GM21367 (cell line): Measurements from ENCODE around the gene AOPEP.
"Not testable (repeated sequence)": the region's sequence is repeated elsewhere in the genome, so short reads cannot be mapped to it uniquely, and the experiment has no call there.

Experiments
- ATAC-seq: cut with Tn5 transposase; IDR thresholded peaks from one replicate; pipeline ENCODE4 v1.9.1; 2021; ENCODE audit not compliant: unreplicated experiment

The AOPEP gene

DNA sequence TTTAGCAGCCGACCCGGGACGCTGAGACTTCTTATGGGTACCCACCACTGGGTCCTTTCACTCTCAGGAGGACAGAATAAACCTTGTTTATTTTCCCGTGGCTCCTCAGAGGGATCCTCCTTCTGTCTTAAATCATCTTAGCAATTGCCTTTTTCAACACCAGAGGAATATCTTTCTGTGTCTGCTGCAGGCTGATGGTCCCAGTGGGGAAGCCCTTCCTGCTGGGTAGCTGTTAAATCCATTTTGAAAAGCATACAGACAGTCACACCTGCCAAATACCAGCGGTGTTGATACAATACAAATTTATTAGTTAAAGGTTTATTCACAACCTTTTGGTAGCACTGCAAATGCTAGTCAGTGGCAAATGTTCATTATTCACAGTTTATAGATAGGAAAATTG is 222.9 kb downstream of the AOPEP start:
- ATAC-seq = no peak

DNA sequence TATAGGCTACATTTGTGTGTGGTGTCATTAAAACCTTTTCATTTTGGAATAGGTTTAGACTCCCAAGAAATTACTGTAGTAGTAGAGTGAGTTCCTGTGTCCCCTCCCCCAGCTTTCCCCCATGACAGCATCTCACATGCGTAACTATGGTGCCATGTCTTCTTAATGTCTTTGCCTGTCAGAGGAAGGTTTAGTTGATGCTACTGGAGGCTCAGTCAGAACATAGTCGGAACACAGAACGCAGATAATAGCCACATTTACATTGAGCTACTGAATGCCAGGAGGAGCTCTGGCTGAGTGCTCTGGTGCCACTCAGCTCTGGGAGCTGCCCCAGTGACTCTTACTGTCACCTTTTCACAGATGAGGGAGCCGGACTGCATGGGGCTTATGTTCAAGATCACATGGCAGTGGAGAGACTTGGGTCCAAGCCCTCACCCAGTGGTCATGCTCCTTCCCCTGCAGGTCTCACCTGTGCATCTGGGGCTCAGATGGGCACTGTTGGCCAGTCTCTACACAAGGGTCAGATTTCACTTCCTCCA is 223.6 kb downstream of the AOPEP start:
- no peak for ATAC-seq

DNA sequence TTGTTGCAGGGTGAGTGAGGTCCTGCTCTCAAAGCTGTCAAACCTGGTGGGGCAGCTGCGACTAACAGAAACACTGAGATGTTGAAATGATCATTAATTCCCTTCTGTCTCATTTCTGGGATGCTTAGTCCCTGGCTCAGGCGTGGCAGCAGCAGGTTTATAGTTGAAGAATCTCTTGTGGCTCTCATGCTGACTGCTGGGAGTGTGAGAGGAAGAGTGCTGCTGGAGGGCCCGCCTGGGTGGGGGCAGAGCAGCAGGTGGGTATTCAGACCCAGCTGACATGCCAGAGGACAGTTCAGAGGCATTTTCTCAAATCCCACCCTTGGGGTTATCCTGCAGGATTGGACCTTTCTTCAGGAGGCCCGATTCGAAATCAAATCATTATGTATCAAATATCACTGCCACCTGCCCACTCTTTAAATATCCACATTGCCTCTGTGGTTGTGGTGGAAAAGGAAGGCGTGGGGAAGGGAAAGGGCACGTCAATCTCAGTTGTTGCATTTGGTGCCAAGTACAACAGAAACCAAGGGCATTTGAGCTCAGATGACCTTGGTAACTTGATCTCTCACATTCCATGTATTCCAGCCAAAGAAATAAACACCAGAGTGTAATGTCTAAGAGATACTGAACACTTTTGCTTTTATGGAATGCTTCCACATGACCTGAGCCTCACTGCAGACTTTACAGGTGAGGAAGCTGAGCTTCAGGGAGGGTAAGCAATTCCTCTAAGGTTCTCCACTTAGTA is 224.3 kb downstream of the AOPEP start:
- ATAC-seq = no peak

DNA sequence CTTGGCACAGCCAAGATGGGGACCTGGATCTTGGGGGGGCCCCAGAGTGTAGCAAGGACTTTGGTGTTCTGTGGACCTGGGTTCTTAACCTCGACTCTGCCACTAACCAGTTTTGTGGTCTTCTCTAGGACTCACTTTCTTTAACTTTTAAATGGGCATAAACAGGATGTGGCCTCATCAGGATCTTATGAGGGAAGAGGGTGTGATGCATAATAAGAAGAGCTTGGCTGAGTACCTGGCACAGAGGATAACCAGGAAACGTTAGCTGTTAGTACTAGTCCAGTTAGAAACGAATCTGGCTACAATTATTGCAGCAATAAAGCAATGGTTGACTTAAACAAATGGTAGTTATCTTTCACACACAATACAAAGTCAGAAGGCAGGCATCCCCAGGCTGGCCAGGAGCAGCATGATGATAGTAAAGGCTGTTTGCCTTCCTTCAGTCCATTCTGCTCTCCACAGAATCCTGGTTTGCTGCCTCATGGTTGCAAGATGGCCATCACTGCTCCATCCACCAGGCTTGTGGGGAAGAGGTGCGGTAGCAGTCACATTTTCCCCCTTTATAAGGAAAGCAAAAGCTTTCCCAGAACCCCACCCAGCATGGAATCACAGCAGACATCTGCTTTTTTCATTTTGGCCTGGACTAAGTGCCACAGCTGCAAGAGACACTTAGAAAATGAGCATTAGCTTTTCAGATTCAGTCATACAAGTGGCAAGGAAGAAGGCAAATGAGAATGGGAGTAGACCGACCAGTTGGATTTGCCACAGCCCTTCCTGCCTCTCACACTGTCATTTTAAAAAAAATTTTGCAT is 225.0 kb downstream of the AOPEP start:
- no peak for ATAC-seq

DNA sequence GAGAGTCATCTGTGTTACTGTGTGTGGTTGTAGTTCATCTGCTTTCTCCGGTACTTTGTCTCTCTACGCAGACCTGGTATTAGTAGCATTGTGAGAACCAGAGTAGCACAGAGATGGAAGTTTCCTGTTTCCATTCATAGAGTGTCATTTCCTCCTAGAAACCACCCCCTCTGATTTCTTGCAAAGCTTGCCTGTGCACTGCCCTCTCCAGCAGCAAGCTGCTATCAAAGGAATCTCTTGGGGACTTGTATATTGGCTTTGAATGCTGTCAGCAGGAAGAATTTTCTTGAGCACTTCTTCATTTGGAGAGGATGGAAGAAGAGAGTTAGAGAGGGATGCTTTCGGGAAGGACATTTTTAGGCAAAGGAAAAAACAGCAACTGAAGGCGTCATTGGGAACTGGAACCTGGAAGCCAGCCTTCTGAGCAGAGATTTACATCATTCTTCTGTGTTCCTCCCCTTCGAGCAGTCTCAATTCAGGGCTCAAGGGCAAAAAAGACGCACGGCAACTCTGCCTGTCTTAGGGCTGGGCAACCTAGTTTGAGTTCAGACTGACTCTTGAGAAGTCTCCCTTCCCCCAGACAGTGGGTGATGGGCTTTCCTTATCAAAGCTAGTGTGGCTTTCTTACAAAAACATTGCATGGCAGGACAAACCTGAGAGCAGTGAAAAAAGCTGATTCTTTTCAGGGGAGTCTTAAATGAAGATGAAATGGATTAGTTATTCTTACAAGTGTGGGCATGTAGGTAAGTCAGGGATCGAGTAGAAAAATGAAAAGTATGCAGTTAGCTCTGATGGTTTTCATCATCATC is 226.3 kb downstream of the AOPEP start:
- ATAC-seq = no peak

DNA sequence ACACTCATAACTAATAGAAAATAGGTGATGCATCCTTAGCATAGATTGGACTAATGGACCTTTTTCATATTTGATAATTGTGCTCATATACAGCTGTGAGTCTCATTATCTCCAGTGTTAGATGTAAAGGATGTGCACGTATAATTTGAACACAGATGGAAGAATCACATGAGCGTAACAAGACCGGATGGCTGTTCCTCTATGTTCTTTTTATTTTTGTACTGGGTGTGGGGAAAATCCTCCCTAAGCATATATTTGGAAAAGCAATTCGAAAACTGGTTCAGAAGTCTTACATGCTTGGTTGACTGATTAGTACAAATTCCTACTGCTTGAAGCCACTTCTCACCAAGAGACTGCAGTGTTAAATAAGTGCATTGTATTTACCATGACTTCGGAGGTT is 230.2 kb downstream of the AOPEP start:
- no peak for ATAC-seq

DNA sequence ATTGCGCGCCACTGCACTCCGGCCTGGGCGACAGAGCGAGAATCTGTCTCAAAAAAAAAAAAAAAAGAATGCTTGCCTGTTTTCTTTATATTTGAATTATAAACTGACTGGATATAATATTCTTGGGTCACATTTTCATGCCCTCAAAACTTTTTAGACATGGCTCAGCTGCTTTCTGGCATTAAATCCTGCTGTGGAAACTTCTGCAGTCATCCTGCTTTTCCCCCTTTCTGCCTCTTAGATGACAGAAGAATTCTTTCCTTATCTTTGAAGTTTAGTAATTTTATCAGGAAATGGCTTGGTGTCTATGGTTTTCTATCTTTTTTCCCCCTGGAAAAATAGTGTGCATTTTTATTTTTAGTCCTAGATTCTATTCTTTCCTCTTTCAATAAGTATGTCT is 234.5 kb downstream of the AOPEP start:
- ATAC-seq = no peak

DNA sequence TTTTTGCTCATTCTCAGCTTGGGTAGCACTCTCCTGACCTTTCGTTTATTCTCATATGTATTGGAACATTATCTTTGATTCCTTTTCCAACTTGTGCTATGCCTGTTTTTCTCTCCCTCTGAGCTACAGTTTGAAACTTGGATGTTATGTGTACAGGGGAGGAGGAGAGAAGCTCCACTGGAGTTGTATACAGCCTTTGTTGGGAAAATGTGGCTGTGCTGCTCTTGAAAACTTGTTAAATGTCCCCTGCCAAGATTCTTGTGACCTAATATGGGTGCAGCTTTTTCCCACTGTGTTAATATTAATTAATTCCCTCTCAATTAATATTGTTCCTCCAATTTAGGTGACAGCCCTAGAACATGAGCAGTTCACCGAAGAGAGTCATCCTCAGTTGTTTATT is 235.4 kb downstream of the AOPEP start:
- no peak for ATAC-seq

DNA sequence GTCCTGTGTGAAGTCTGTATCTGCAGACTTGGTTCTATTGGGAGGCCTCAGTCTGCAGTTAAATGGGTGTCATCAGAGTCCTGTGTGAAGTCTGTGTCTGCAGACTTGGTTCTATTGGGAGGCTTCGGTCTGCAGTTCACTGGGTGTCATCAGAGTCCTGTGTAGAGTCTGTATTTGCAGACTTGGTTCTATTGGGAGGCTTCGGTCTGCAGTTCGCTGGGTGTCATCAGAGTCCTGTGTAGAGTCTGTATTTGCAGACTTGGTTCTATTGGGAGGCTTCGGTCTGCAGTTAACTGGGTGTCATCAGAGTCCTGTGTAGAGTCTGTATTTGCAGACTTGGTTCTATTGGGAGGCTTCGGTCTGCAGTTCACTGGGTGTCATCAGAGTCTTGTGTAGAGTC is 239.1 kb downstream of the AOPEP start:
- not testable (repeated sequence) for ATAC-seq

DNA sequence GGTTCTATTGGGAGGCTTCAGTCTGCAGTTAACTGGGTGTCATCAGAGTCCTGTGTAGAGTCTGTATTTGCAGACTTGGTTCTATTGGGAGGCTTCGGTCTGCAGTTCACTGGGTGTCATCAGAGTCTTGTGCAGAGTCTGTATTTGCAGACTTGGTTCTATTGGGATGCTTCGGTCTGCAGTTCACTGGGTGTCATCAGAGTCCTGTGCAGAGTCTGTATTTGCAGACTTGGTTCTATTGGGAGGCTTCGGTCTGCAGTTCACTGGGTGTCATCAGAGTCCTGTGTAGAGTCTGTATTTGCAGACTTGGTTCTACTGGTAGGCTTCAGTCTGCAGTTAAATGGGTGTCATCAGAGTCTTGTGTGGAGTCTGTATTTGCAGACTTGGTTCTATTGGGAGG is 239.5 kb downstream of the AOPEP start:
- ATAC-seq = not testable (repeated sequence)

DNA sequence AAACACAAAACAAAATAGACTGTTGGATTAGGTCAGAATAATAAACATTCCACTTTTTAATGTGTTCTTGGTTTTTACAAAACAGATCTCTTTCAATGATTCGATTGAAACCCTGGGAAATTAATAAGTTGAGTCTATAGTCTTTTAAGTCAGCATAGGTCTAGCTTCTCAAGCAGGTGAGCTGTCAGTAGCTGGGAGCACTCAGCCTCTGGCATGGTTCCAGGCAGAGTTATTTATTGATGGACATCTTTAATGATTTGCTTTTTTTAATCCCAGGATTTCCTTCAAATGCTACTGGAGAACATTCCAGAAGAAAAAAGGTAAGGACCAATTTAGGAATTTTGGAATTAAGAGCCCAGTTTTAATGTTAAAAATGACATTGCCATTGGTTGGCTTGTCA is 241.0 kb downstream of the AOPEP start:
- ATAC-seq = no peak

DNA sequence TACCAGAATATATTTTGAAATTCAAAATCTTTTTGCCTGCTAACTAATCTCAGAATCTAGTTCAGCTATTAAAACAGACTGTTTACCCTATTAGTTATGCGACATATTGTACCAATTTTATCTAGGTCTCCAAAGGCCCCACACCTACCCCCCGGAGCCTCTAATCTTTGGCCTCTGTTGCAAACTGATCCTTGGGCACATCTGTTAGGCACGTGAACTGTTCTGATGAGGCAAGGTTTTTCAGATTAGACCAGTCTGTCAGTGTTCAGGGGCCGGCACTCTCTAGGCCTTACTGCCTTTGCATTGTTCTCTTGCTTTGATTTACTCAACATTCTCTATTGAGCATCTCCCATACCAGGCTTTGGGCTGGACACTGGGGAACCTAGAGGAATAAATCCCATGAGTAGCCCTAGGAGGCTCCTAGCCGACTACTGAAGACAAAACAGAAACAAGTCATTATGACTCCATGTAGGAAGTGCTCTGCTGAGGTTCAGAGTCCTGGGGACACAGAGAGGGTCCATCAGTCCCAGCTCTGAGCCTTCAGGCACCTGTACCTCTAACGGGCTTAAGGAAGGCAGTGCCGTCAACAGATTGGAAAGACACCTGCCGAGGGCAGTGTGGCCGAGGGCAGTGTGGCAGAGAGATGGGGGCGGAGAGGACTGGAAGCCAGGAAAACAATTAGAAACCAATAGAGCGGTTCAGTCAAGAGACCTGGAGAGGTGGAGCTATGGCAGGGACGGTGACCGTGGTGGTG is 245.1 kb downstream of the AOPEP start:
- ATAC-seq = no peak

DNA sequence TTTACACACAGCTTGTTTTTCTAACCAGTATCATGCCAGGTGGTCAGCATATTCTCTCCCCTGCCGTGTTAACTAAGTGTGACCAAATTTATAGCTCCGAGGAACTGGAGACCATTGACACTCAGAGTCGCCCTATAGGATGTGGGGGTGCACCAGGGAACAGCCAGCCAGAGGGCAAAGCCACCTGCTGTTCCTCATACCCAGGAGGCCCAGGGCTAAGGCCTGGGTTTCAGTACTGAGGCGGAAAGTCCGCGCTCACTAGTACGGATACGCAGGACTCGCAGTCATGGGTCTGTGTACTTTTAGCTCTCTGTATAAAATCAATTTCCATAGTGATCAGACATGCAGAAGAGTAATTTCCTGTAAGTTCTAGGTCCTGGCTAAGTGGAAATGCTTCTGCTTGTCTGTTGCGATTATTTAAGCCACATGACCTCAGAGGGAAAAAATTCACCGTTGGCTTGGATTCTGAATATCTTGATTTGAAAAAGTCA is 247.0 kb downstream of the AOPEP start:
- ATAC-seq = no peak

DNA sequence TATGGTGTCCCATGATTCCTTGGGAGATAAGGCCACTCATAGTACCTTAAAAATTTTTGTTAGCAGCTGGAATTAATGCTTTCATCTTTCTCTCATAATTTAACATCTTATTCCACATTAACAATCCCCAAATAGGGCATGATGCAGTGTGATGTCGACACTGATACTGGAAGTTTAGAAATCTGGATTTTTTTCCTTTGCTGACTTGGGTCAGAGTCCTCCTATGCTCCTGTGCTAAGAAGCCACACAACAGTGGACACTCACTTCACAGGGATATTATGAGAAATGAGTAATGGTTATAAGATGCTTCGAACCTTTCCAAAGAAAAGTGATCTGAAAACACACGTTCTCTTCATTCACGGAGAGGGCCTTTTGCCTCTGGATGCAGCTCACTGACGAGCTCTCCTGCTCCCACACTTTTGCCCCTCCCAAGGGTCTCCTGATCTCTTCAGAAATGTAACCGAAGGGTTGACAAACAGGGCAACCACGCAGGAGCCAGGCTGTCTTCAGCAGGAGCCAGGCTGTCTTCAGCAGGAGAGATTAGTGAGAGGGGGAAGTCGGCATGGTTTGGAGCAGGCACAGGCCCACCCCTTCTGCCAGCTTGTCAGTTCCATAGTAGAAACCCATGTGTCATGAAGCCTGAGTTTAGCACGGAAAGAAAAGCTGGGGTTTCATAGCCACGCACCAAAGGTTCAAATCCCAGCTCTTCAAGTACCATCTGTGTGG is 247.8 kb downstream of the AOPEP start:
- ATAC-seq = no peak

DNA sequence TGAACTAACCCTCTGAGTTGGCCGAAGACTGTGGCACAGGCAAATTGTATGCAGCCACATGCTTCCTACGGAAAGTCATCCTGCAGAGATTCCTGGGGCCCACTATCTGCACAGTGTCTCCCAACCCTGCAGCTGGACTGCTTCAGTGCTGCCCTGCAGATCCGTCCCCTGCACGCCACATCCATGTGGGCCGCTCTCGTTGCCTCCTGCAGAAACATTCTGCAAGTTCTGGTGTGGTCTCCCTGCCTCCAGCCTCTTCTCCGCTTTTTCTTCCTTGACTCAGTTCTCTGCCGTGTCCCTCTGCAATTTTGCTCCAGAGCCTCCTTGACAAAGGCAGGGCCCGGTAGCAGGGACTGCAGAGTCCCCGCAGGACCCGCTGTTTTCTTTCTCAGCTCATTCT is 249.0 kb downstream of the AOPEP start:
- ATAC-seq = no peak

DNA sequence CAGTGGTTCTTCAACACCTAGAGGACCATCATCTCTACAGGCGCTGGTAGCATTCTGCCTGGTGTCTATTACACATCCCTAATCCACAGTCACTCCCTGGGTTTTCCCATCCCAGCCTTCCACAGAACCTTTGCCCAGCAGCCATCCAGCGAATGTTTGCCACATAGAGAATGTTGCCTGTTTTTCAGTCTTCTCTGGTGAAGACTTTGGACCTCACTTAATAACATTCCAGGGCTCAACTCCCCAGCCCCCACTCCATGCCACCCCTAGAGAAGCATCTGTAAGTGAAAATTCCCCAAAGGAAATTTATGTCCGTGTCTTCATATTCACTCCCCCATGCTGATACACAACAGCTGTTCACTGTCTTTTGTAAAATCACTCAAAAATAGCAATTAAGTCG is 249.6 kb downstream of the AOPEP start:
- ATAC-seq = no peak

DNA sequence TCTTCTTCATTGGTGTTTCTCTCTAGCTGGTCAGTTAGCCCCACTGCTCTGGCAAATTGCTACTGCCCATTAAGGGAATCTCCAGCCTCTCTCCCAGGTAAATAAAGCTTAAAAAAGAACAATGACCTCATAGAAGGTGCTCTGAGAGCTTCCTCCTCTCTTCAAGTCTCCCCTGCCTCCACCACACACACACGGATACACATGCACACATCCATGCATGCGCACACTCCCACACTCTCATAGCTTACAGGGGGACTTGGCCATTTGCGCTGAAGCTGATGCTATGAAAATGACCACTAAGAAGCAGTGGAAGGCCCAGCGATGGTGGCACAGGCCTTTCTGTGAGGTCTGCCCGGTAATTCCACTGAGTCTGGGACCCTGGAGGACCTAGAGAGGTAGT is 250.9 kb downstream of the AOPEP start:
- ATAC-seq = no peak

DNA sequence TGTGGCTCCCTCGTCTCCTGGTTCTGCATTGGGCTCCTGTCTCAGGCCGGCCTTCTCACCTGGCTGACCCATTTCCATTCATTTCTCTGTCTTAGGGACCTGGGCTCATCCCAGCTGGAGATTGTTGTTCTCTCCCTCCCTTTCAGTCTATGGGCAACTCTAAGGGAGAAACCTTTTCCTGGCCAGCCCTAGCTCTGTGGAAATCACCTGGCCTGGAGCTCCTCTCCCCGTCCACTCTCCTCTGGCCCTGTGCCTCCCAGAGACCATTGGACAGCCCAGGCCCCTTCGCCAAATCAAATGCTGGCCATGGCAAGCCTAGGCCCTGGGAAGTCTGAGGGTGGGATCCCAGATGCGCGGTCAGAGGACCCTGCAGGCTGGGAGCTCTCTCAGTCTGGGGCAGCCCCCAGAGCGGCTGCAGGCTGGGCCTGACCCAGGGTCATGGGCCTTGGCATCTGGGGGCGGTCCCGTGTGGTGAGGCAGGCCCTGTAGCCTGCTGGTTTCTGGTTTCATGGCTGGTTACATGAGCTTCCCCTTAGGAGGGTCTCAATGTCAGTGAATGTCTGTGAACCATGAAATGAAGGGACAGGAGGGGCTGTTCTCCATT is 253.5 kb downstream of the AOPEP start:
- no peak for ATAC-seq

DNA sequence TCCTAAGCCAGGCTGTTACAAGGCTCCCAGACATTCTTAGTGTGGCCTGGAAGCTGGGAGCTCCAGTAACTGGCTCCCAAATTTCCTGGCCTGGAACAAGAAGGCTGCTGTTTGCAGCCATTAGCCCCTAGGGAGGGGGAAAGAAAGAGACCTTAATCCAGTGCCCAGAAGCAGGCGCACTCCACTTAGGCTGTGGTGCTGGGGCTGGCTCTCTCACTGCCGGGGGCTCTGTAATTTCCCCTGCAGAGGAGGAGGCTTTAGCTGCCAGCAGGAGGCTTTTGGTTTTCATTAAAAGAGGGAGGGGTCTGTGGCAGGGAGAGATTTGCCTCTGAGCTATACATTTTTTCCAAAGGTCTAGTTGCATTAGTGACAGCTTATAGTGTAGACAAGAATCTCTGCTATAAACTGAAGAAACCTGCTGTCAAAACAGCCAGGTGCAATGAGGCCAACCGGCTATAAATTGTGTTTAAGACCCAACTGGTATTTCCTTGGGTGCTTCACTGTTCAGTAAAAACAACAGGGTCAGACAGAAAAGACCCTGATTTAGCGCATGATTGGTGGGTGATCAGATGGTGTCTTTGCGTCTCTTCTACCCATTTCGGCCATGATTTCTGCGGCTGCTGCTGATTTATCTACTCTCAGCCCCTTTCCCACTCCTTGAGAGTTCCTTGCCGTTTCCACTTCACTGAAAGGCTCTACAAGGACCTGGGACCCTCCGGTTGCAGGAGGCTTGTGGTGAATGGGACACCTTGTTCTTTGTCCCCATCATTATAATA is 254.6 kb downstream of the AOPEP start:
- no peak for ATAC-seq
